RWPE2 (cell line): Measurements from ENCODE around the gene MRPL43.

Experiments used
- ATAC-seq: fragments of 200-7000 bp; cut with Tn5 transposase; 3 replicates; pipeline ENCODE4 v1.9.1; 2021; ENCODE audit warnings: low read depth
- DNase-seq: peaks from one replicate; pipeline ENCODE4 v3.0.0-alpha.2; 2020; ENCODE audit warnings: low spot score
- H3K27ac ChIP-seq: fragments of 450-650 bp; 2 replicates; pipeline ENCODE4 v1.5.1; 2017; ENCODE audit warnings: mild to moderate bottlenecking; ENCODE audit not compliant: poor library complexity, severe bottlenecking
- H3K27me3 ChIP-seq: fragments of 250-450 bp; sonication (Bioruptor Pico); 2 replicates; pipeline ENCODE4 v1.5.1; 2021; ENCODE audit warnings: mild to moderate bottlenecking, moderate library complexity; ENCODE audit not compliant: insufficient read depth, poor library complexity, severe bottlenecking
- H3K36me3 ChIP-seq: fragments of 250-450 bp; sonication (Bioruptor Pico); 2 replicates; pipeline ENCODE4 v1.5.1; 2020; ENCODE audit warnings: low read depth, mild to moderate bottlenecking, moderate library complexity
- H3K4me1 ChIP-seq: fragments of 250-450 bp; sonication (Bioruptor Pico); 2 replicates; pipeline ENCODE4 v1.5.1; 2021; ENCODE audit warnings: mild to moderate bottlenecking, moderate library complexity; ENCODE audit not compliant: insufficient read depth, poor library complexity, severe bottlenecking
- H3K4me3 ChIP-seq: fragments of 250-450 bp; sonication (Bioruptor Pico); 2 replicates; pipeline ENCODE4 v1.5.1; 2021; ENCODE audit warnings: mild to moderate bottlenecking, moderate library complexity; ENCODE audit not compliant: severe bottlenecking
- H3K9me3 ChIP-seq: fragments of 250-450 bp; sonication (Bioruptor Pico); 2 replicates; pipeline ENCODE4 v1.5.1; 2021; ENCODE audit warnings: mild to moderate bottlenecking, moderate library complexity; ENCODE audit not compliant: severe bottlenecking
- CTCF ChIP-seq: fragments of 450-650 bp; IDR thresholded peaks from one replicate; pipeline ENCODE4 v1.5.1; 2017; ENCODE audit warnings: mild to moderate bottlenecking, moderate library complexity; ENCODE audit not compliant: poor library complexity, severe bottlenecking

Gene MRPL43

DNA sequence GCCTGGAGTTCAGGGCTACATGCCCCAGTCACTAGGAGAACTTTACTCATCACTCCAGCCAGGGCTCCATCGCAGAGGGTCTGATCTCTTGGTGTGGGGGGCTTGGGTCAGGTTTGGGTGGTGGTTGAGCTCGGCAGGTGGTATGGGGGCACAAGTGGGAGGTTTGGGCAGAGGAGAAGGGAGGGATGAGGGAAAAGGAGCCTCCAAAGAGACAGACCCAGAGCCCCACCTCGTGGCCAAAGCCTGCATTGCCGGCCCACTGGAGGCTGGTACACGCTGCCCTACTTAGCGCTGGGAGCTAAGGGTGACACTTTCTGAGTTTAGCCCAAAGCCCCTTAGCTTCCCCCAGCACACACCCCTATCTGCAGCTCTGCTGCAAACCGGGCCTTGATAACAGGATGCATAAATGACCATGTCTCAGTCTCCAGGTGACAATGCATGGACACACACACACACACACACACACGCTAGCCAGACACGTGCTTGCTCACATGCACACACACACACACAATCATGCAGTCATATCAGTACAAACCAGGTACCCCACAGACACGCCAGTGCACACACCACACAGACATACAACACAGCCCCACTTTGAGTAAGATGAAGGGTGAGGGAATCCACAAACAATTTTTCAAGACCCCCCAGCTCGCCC lies 27.1 kb upstream of the MRPL43 start:
- Histone ChIP-seq H3K36me3 (no peaks in the 10 kb centered on the region), H3K4me3 (no peak overlapping the region), H3K9me3 (no peaks in the 10 kb centered on the region), H3K27me3 (no peaks in the 10 kb centered on the region), H3K27ac (no peak overlapping the region), H3K4me1 (peaks cover 4% of the 10 kb centered on the region)
- ATAC-seq (peak; percentile 16; the same call in 1 of the 3 replicates), DNase-seq (no peak)
- TF ChIP-seq CTCF, result peak; percentile 82

DNA sequence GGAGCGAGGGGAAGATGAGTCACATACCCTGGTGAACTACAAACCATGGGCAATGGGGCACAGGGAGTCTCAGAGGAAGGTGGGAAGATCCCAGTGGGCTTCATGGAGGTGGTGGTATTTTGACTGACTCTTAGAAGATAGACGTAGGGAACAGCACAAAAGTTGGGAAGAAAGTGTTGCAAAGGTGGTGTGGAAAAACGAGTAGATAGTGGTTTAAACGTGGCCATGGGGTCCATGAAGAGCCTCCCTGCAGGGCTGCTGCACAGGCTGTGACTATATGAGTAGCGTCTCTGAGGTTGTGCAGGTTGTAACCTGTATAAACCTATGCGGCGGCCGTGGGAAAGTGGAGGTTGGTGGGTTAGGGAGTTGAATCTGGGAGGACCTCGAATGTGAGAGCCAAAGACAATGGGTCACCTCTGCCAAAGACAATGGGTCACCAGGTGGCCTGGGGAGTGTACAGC lies 26.1 kb upstream of the MRPL43 start:
- H3K4me1 ChIP-seq, result peaks cover 4% of the 10 kb centered on the region
- TF ChIP-seq CTCF, result no peak
- H3K27ac ChIP-seq, result no peak overlapping the region
- no peaks in the 10 kb centered on the region for H3K9me3 ChIP-seq
- no peak overlapping the region for H3K4me3 ChIP-seq
- ATAC-seq, result no peak; the same call in 2 of the 3 replicates
- no peaks in the 10 kb centered on the region for H3K27me3 ChIP-seq
- DNase-seq, result no peak
- no peaks in the 10 kb centered on the region for H3K36me3 ChIP-seq

GRCh38 chr10:101012525-101013364 lies 25.4 kb upstream of the MRPL43 start:
- peak; percentile 96 for TF ChIP-seq CTCF
- H3K36me3 ChIP-seq, result no peaks in the 10 kb centered on the region
- peaks cover 4% of the 10 kb centered on the region for H3K4me1 ChIP-seq
- no peaks in the 10 kb centered on the region for H3K27me3 ChIP-seq
- DNase-seq (no peak), ATAC-seq (peak; percentile 80)
- no peak overlapping the region for H3K27ac ChIP-seq
- H3K4me3 ChIP-seq, result no peak overlapping the region
- no peaks in the 10 kb centered on the region for H3K9me3 ChIP-seq

GRCh38 chr10:101011517-101012423 lies 24.5 kb upstream of the MRPL43 start:
- DNase-seq, result no peak
- Histone ChIP-seq H3K4me3 (no peak overlapping the region), H3K36me3 (peaks cover under 1% of the 10 kb centered on the region; the same call in 1 of the 2 replicates), H3K4me1 (peaks cover 4% of the 10 kb centered on the region), H3K9me3 (no peaks in the 10 kb centered on the region), H3K27ac (no peak overlapping the region), H3K27me3 (no peaks in the 10 kb centered on the region)
- no peak; the same call in 2 of the 3 replicates for ATAC-seq
- TF ChIP-seq CTCF, result no peak
